ENCODE results near the gene OPALIN. TPM values are rescaled to one million over a fixed set of nuclear protein-coding genes. Genes with fewer than 3 reads are reported as not detected.

Gene OPALIN
- total and polyA plus RNA-seq, 9 of the 15 experiments (the other 6 are each of a cell fraction or from before 2014, with no cell fraction given): not detected

- no peak for TF ChIP-seq REST (IDR thresholded peaks at IDR 0.05; ENCODE audit: borderline replicate concordance)
- no peak for TF ChIP-seq REST (CRISPR knock-in tag; IDR thresholded peaks at IDR 0.05; ENCODE audit: low read depth)
- no peak for TF ChIP-seq ZBTB17 (CRISPR knock-in tag; IDR thresholded peaks at IDR 0.05)
- no peak for TF ChIP-seq SAFB2 (IDR thresholded peaks at IDR 0.05; ENCODE audit: borderline replicate concordance, low read depth, low read length, severe bottlenecking)
These were observed 47.6 kb downstream of the OPALIN start (continued) for GRCh38 chr10:96311180-96311715.

Measured in K562 (cell line).